ENCODE measurements around the gene RNF157.

The RNF157 gene

DNA sequence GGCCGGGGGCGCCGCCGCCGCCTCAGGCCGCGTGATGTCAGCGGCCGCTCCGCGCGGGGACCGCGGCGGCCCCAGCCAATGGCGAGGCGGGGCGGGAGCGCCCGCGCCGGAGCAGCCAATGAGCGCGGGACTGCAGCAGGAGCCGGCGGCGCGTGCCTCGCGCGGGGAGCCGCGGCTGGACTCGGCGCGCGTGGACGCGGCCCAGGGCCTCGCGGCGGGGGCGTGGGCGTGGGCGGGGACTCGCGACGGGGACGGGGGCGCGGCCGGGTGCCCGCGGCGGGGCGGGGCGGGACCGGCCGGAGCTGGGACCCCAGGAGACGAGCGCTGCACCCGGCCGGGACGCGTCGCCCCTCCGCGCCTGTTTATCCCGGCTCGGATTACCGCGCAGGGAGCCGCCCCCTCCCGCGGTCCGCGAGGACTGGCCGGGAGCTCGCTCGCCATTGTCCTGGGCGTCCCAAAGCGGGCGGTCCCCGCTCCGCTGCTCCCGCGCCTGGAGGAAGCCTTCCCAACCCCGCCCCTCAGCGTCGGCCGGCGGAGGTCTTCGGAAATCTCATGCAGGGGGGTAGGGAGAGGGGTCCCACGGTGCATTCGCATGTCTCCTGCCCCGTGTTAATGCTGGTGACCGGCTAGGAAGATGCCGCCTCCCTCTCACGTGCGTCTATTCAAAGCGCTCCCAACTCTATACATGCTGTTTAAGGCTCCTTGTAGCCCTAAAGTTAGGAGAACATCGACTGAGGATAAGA is at the start of gene RNF157:
TSS of gene RNF157 (minus strand) at position 33 of the 743 bp plus-strand sequence. CDS start 253 bp downstream, outside the sequence.
- TF ChIP-seq, protein P1, sequence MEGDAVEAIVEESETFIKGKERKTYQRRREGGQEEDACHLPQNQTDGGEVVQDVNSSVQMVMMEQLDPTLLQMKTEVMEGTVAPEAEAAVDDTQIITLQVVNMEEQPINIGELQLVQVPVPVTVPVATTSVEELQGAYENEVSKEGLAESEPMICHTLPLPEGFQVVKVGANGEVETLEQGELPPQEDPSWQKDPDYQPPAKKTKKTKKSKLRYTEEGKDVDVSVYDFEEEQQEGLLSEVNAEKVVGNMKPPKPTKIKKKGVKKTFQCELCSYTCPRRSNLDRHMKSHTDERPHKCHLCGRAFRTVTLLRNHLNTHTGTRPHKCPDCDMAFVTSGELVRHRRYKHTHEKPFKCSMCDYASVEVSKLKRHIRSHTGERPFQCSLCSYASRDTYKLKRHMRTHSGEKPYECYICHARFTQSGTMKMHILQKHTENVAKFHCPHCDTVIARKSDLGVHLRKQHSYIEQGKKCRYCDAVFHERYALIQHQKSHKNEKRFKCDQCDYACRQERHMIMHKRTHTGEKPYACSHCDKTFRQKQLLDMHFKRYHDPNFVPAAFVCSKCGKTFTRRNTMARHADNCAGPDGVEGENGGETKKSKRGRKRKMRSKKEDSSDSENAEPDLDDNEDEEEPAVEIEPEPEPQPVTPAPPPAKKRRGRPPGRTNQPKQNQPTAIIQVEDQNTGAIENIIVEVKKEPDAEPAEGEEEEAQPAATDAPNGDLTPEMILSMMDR (IDR thresholded peaks at IDR 0.05; ENCODE audit: low read depth, low read length) = no peak
- DNase-seq (ENCODE audit: extremely low read depth, low read depth) = no peak

DNA sequence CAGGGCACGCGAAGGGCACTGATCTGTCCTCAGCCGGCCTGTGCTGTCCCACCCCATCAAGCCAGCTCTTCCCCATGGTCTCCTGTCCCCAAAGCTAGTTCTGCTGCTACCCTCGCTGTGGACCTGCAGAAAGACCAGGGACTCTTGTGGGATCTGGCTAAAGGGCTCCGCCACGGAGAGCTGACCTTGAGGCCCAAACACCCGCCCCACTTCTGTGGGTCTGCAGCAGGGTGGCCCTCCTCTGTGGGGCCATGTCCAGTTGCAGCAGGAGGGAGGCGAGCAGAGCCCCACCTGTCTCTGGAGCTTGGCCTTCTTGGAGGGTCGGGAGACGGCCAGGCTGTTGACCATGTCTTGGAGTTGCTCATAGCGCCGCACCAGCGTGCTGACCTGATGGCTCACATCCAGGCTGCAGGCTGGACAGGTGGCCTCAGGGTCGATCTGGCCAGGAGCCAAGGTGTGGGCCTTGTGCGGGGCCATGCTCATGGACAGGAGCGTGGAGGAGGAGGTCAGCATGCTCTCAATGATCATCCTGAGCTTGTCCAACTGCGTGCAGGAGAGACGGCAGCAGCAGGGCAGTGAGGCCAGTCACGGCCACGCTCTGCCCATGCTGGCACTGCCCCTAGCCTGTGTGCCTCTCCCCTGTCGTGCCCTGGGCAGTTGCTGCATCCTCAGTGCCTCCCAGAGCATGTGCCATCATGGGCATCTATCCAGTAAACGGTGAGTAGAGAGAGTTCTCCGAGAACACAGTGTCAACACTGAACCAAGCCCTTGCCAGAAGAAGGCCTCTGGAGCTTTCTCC is 41.5 kb upstream of the RNF157 start:
- no peak for DNase-seq (ENCODE audit: extremely low read depth, low read depth)
- TF ChIP-seq, protein P1 (IDR thresholded peaks at IDR 0.05; ENCODE audit: low read depth, low read length) = no peak

DNA sequence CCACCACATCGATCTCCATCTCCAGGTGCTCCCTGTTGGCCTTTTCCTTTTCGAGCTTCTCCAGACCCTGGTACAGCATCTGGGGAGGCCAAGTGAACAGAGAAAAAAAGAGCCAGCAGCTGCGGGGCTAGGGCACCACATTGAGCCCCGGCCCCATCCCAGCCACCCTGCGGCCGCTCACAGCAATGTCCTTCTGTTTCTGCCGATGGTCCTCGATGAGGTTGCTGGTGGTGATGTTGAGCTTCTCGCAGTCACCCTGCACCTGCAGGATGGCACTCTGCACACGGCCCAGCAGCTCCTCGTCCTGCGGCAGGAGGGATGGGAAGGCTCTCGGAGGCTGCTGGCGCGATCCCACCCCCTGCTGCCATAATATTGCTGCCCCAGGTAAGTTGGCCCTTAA is 40.4 kb upstream of the RNF157 start:
- TF ChIP-seq, protein P1 (IDR thresholded peaks at IDR 0.05; ENCODE audit: low read depth, low read length) = no peak
- DNase-seq (ENCODE audit: extremely low read depth, low read depth) = no peak

DNA sequence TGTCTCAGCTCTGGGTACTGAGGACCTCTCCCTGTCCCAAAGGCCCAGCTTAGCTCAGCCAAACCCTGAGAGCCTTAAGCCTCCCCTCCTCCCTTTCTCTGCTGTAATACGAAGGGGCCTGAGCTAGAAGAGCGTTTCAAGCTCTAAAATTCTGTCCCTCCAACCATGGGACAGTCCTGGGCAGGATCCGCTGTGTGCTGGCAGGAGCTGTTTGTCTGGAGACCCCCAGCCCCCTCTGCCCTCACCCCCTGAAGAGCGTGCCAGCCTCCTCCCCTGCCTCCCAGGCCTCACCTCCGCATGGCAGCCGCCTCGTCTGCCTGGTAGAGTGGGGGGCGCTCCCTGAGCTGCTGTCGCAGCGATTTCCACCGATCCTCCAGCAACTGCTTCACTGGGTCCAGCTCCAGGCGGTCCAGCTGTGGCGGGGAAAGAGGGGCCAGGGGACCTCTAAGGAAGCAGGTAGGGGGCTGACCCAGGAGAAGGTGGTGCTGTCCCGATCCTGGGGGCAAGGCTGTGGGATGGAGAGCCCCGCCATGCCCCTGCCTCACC is 39.5 kb upstream of the RNF157 start:
- TF ChIP-seq, protein P1 (IDR thresholded peaks at IDR 0.05; ENCODE audit: low read depth, low read length) = no peak
- no peak for DNase-seq (ENCODE audit: extremely low read depth, low read depth)

DNA sequence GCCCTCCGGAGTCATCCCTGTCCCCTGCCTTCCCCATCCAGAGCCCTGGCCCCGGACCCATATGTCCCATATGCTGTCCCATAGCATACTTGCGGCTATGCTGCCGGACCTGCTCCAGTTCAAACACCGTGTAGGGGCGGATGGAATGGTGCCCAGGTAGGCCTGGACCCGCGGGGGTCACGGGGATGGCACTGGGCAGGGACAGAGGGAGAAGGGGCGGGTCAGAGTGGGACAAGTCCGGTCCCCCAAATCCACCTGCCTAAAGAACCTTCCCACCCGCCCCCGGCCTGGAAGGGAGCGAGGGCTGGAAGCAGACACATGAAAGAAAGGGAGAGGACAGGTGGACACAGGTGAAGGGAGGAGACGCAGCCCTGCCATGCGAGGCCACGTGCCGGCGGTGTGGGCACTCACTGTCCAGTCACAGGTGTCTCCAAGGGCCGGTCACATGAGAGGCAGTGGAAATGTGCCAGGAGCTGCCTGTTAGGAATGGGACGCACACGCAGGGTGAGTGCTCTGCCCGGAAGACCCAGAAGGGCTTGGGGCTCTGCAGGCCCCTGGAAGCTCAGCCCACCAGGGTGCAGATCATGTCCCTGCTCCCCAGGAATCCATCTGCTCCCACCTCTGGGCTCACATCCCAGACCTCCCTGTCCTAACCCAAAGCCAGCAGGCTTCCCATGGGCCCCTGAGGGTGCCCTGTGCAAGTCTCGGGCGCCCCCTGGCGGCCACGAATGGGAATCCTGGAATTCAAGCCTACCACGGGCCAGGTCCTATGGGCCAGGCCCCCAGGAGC is 38.9 kb upstream of the RNF157 start:
- TF ChIP-seq, protein P1 (IDR thresholded peaks at IDR 0.05; ENCODE audit: low read depth, low read length) = peak; percentile 92
- DNase-seq (ENCODE audit: extremely low read depth, low read depth) = peak; percentile 41

DNA sequence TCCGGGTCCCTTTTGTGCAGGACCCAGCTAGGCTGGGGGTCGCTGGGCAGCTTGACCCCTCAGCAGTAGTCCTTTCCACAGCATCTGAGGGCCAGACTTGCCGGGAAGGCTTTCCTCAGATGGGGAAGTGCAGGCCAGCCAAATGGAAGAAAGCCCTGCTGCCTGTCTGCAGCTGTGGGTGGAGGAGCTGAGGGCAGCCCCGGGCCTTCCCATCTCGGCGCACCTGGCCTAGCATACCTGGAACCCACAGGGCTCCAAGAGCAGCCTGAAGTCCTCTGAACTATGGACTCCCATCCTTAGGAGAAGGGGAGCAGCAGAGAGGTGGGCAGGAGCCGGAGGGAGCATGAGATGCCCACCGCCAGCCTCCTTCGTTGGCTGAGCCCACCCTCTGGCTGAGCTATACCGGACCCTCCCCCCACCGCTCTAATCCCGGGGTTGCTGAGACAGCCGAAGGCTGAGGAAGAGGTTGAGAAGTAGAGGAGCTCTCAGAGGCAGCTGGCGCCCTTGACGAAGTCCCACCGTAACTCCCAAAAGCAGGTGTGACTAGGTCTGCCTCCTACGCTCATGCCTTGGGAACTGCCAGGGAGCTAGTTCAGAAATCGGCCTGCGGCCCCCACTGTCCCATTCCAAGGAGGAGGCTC is 38.1 kb upstream of the RNF157 start:
- TF ChIP-seq, protein P1 (IDR thresholded peaks at IDR 0.05; ENCODE audit: low read depth, low read length) = no peak

More for the DNA sequence above, 38.1 kb upstream of the RNF157 start:
- no peak for DNase-seq (ENCODE audit: extremely low read depth, low read depth)

All from AG09319 (cell line).